Transverse colon (tissue), 4 donors: ENCODE results near the gene FZD4. TPM values are rescaled to one million over a fixed set of nuclear protein-coding genes. Genes with fewer than 3 reads are reported as not detected.
"Not testable (repeated sequence)": the region's sequence is repeated elsewhere in the genome, so short reads cannot be mapped to it uniquely, and the experiment has no call there.

ENCODE experiments used
- DNase-seq: peaks from one replicate; pipeline ENCODE4 v3.0.0-alpha.2; 2019
- H3K27ac ChIP-seq, 4 donors: fragments of 200-600 bp; sonication (generic); 2 replicates each; pipeline ENCODE4 v1.5.1; 2016 to 2018; ENCODE audit warnings: inconsistent platforms in 4 of 4
- H3K27me3 ChIP-seq: fragments of 200-600 bp; sonication (generic); 2 replicates; pipeline ENCODE4 v1.5.1; 2017; ENCODE audit warnings: inconsistent platforms
- H3K36me3 ChIP-seq, 4 donors: fragments of 200-600 bp; sonication (generic); 2 replicates each; pipeline ENCODE4 v1.5.1; 2017 to 2019; ENCODE audit warnings: inconsistent platforms in 4 of 4
- H3K4me1 ChIP-seq, 4 donors: fragments of 200-600 bp; sonication (generic); 2 replicates each; pipeline ENCODE4 v1.5.1; 2017 to 2020; ENCODE audit warnings: inconsistent platforms in 4 of 4
- H3K4me3 ChIP-seq, 4 donors: fragments of 200-600 bp; sonication (generic); 1 replicate in 1 of 4; 2 replicates in 3 of 4; pipeline versions ENCODE4 v1.5.1 to v1.6.1; 2017 to 2019; ENCODE audit warnings: inconsistent platforms in 4 of 4
- H3K9me3 ChIP-seq, 2 donors: fragments of 200-600 bp; sonication (generic); 2 replicates each; pipeline ENCODE4 v1.5.1; 2017 to 2019; ENCODE audit warnings: inconsistent platforms in 2 of 2
- EP300 ChIP-seq: sonication (generic); formaldehyde crosslinking; IDR thresholded peaks from one replicate; pipeline ENCODE4 v1.6.1; 2017; ENCODE audit warnings: antibody characterized with exemption, low read depth
- POLR2A ChIP-seq: fragments of 450-650 bp; IDR thresholded peaks from one replicate; pipeline ENCODE4 v1.6.1; 2016; ENCODE audit warnings: antibody characterized with exemption, mild to moderate bottlenecking, moderate library complexity
- POLR2AphosphoS5 ChIP-seq, 3 donors: sonication (generic); formaldehyde crosslinking; IDR thresholded peaks; one replicate each; pipeline ENCODE4 v1.6.1; 2016; ENCODE audit warnings: antibody characterized with exemption in 3 of 3
- WGBS, 2 donors: methylation state at CpG; one replicate each; pipeline ENCODE4 v1.1.5; 2018; ENCODE audit warnings: low coverage in 1 of 2; 5-methylcytosine and 5-hydroxymethylcytosine counted together
- in situ Hi-C, 4 donors: fragments of 200-750 bp; cut with MboI; loops; one replicate each; pipeline versions ENCODE4 v1.15.0 to v1.15.1; 2017; ENCODE audit warnings: low sequenced_read_pairs in 3 of 4, low pct_ligation_motif_present in 1 of 4, low pct_unique_long_range_greater_than_20kb in 1 of 4
- intact Hi-C: fragments of 100-400 bp; cut with DNase I; formaldehyde crosslinking; loops from one replicate; pipeline ENCODE4 v1.15.1; 2023; ENCODE audit warnings: low total_unique reads
- total RNA-seq, 4 donors: library from RNA; depleted of rRNA; stranded (reverse); fragments of >200 nt; gene quantifications; one replicate each; pipeline ENCODE4 v1.1.0, GENCODE V29; 2016
- TF ChIP-seq, protein P1 (sequence below), 5 experiments: fragments of 200-600 bp in 3 of 5; fragments of 450-650 bp in 2 of 5; sonication (generic) in 3 of 5; IDR thresholded peaks; 1 replicate in 2 of 5; 2 replicates in 3 of 5; pipeline ENCODE4 v1.5.1; 2016 to 2017; ENCODE audit warnings: antibody characterized with exemption in 5 of 5, inconsistent platforms in 3 of 5, mild to moderate bottlenecking in 2 of 5, moderate library complexity in 1 of 5

Gene FZD4
- total RNA-seq, 4 donors from 2014 or later: 9.1 to 27.1 (median 18.1) TPM

DNA sequence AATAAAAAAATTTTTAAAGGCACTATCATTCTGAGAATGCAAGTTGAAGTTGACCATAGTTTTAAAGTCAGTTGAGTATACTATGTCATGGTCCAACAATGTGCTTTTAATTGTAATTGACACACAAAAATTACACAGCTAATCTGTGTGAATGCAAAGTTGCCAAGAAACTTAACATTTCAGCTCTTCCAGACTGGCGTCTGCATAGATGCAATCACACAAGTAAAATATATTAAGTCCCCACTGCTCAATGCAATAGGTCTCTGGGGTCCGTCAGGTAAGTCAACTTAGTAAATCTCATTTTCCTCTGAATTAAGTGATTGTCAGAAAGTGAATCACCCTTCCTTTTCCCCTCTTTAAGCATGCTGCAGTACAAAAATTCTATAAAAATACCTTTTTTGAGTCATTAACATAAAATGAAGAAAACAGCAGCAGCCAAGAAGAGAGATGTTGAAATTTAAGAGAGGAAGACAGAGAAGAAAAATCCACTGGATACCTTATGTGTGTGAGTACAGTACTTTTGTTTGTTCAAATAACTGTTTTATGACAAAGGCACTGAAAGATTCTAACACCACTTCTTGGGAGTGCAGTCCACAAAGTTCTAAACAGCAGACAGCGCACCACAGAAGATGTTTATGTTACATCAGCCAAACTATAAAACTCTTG lies 5.1 kb downstream of the FZD4 start:
- Histone ChIP-seq H3K4me1 (peaks cover 10 to 52% (median 15%) of the 10 kb centered on the region in 4 donors), H3K4me3 (peak overlapping the region in 1 of 4 donors; percentile 16), H3K9me3 (no peaks in the 10 kb centered on the region), H3K36me3 (no peaks in the 10 kb centered on the region), H3K27ac (peak overlapping the region; percentile 46 to 98 (median 67)), H3K27me3 (no peaks in the 10 kb centered on the region)
- in situ Hi-C loops (loop anchor here (10.0 to 25.0 kb wide), 5 partner anchors 325 to 462 kb away; no protein-coding TSS in a partner anchor), intact Hi-C loops (no loop called here)
- 57 to 75% methylated on average over 1 to 3 of the region's 3 CpGs for WGBS, 2 donors
- DNase-seq: no peak
- TF ChIP-seq, protein P1, sequence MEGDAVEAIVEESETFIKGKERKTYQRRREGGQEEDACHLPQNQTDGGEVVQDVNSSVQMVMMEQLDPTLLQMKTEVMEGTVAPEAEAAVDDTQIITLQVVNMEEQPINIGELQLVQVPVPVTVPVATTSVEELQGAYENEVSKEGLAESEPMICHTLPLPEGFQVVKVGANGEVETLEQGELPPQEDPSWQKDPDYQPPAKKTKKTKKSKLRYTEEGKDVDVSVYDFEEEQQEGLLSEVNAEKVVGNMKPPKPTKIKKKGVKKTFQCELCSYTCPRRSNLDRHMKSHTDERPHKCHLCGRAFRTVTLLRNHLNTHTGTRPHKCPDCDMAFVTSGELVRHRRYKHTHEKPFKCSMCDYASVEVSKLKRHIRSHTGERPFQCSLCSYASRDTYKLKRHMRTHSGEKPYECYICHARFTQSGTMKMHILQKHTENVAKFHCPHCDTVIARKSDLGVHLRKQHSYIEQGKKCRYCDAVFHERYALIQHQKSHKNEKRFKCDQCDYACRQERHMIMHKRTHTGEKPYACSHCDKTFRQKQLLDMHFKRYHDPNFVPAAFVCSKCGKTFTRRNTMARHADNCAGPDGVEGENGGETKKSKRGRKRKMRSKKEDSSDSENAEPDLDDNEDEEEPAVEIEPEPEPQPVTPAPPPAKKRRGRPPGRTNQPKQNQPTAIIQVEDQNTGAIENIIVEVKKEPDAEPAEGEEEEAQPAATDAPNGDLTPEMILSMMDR (IDR thresholded peaks at IDR 0.05): no peak
- TF ChIP-seq POLR2AphosphoS5 (IDR thresholded peaks at IDR 0.05) (no peak), POLR2A (no peak), EP300 (no peak)

DNA sequence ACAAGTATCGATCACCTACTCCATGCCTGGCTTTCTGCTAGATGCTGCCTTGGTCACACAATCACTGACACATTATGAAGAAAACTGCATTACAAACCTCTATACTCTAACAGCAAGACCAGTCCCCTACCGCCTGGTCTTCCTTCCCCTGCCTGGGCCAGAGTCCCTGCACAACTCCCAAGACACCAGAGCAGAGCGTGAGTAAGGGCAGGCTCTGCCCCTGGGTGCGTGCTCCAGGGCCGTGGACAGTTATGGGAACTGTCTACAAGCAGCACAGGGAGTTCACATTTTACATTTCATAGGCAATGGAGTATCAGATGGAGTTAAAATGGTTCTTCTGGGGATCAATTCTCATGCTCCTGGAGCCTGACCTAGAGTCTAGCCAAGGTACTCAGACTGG lies 6.5 kb downstream of the FZD4 start:
- intact Hi-C loops: no loop called here
- Histone ChIP-seq H3K27me3 (no peaks in the 10 kb centered on the region), H3K9me3 (no peaks in the 10 kb centered on the region), H3K36me3 (no peaks in the 10 kb centered on the region), H3K4me1 (peaks cover 9 to 48% (median 13%) of the 10 kb centered on the region in 4 donors), H3K4me3 (no peak overlapping the region), H3K27ac (peak overlapping the region; percentile 46 to 98 (median 63))
- 60 to 83% methylated on average over 1 to 5 of the region's 5 CpGs for WGBS, 2 donors
- in situ Hi-C loops: loop anchor here (10.0 to 25.0 kb wide), 5 partner anchors 326 to 464 kb away; no protein-coding TSS in a partner anchor
- no peak for TF ChIP-seq POLR2AphosphoS5 (IDR thresholded peaks at IDR 0.05)
- TF ChIP-seq, protein P1 (IDR thresholded peaks at IDR 0.05): no peak
- TF ChIP-seq EP300: no peak
- TF ChIP-seq POLR2A: no peak
- no peak for DNase-seq

DNA sequence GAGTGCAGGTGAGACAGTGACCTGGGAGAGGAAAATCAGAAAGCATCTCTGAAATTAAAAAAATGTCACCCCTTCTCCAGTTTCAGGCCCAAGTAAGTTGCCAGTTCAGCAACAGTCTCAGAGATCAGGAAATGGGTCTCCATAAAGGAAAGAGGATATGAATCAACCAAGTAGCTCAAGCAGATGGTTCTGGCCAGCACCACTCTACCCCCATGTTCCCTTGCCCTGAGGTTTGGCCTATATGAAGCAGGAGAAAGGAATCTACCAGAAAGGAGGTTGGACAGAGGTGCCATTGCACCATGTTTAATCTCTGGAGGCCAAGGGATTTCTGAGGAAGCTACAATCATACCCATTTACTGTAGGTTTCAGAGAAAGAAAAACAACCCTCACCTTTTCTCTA lies 7.7 kb downstream of the FZD4 start:
- in situ Hi-C loops: loop anchor here (10.0 to 25.0 kb wide), 5 partner anchors 327 to 465 kb away; no protein-coding TSS in a partner anchor
- TF ChIP-seq EP300 (no peak), POLR2A (no peak), POLR2AphosphoS5 (IDR thresholded peaks at IDR 0.05) (no peak)
- TF ChIP-seq, protein P1 (IDR thresholded peaks at IDR 0.05): no peak
- Histone ChIP-seq H3K27ac (peak overlapping the region in 2 of 4 donors; percentile 46 to 98), H3K4me1 (peaks cover 9 to 48% (median 13%) of the 10 kb centered on the region in 4 donors), H3K9me3 (no peaks in the 10 kb centered on the region), H3K27me3 (no peaks in the 10 kb centered on the region), H3K36me3 (no peaks in the 10 kb centered on the region), H3K4me3 (no peak overlapping the region)
- DNase-seq: no peak
- intact Hi-C loops: no loop called here

DNA sequence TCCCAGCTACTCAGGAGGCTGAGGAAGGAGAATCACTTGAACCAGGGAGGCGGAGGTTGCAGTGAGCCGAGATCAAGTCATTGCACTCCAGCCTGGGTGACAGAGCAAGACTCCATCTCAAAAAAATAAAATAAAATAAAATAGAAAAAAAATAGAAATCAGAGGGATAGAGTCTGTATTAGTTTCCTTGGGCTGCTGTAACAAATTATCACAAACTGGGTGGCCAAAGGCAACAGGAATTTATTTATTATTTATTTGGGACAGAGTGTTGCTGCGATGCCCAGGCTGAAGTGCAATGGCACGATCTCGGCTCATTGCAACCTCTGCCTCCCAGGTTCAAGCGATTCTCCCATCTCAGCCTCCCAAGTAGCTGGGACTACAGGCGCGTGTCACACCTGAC lies 11.7 kb downstream of the FZD4 start:
- H3K4me1 ChIP-seq: peaks cover 11 to 53% (median 15%) of the 10 kb centered on the region in 4 donors
- not testable (repeated sequence) for H3K27me3 ChIP-seq, DNase-seq, H3K9me3 ChIP-seq, H3K36me3 ChIP-seq, H3K4me3 ChIP-seq, H3K27ac ChIP-seq
- 93 to 96% methylated on average over 3 to 8 of the region's 8 CpGs for WGBS, 2 donors
- in situ Hi-C loops (loop anchor here (10.0 to 25.0 kb wide), 5 partner anchors 331 to 469 kb away; no protein-coding TSS in a partner anchor), intact Hi-C loops (loop anchor here (5.0 kb wide), 1 partner anchor 94 kb away; the partner anchor contains the start of gene TMEM135)
